Ammon's horn (tissue), 1 donor: Measurements from ENCODE around the gene HIBCH.
A peak's percentile ranks its signal among the peaks of the same experiment; 100 is the strongest.
"Not testable (repeated sequence)": the region's sequence is repeated elsewhere in the genome, so short reads cannot be mapped to it uniquely, and the experiment has no call there.

ENCODE experiments used
- DNase-seq: peaks from one replicate; pipeline ENCODE4 v3.0.0-alpha.2; 2016; ENCODE audit warnings: low spot score

Gene HIBCH

GRCh38 chr2:190343089-190343535, 23.5 kb upstream of the HIBCH start:
- DNase-seq, result no peak

GRCh38 chr2:190342611-190343010, 23.0 kb upstream of the HIBCH start:
- DNase-seq, result no peak

- no peak for DNase-seq
Measured at GRCh38 chr2:190340369-190340768, 20.7 kb upstream of the HIBCH start.

- DNase-seq, result no peak
Measured at GRCh38 chr2:190339394-190339793, 19.8 kb upstream of the HIBCH start.

GRCh38 chr2:190338453-190338852, 18.8 kb upstream of the HIBCH start:
- no peak for DNase-seq

GRCh38 chr2:190336420-190336819, 16.8 kb upstream of the HIBCH start:
- DNase-seq, result no peak

GRCh38 chr2:190335584-190335983, 16.0 kb upstream of the HIBCH start:
- not testable (repeated sequence) for DNase-seq

GRCh38 chr2:190335225-190335559, 15.6 kb upstream of the HIBCH start:
- no peak for DNase-seq

GRCh38 chr2:190334479-190335224, 15.0 kb upstream of the HIBCH start:
- DNase-seq, result no peak

- DNase-seq, result no peak
Measured at GRCh38 chr2:190333928-190334327, 14.3 kb upstream of the HIBCH start.

GRCh38 chr2:190333395-190333794, 13.8 kb upstream of the HIBCH start:
- no peak for DNase-seq

- DNase-seq, result no peak
Measured at GRCh38 chr2:190328573-190329147, 9.0 kb upstream of the HIBCH start.

- no peak for DNase-seq
Measured at GRCh38 chr2:190327867-190328572, 8.4 kb upstream of the HIBCH start.

- DNase-seq, result no peak
Measured at GRCh38 chr2:190325588-190325987, 6.0 kb upstream of the HIBCH start.

- no peak for DNase-seq
Measured at GRCh38 chr2:190323406-190323805, 3.8 kb upstream of the HIBCH start.

- no peak for DNase-seq
Measured at GRCh38 chr2:190320696-190321095, 1.1 kb upstream of the HIBCH start.

GRCh38 chr2:190318931-190319554, 583 bp downstream of the HIBCH start:
- DNase-seq, result peak; percentile 38

- DNase-seq, result peak; percentile 4
Measured at GRCh38 chr2:190318514-190318913, 1.1 kb downstream of the HIBCH start.

- no peak for DNase-seq
Measured at GRCh38 chr2:190315273-190315672, 4.4 kb downstream of the HIBCH start.

- no peak for DNase-seq
Measured at GRCh38 chr2:190313880-190314279, 5.7 kb downstream of the HIBCH start.

- not testable (repeated sequence) for DNase-seq
Measured at GRCh38 chr2:190312635-190313025, 7.0 kb downstream of the HIBCH start.

- no peak for DNase-seq
Measured at GRCh38 chr2:190311893-190312634, 7.6 kb downstream of the HIBCH start.
